Breast epithelium (tissue), 4 donors: ENCODE results near the gene RBAK. TPM values are rescaled to one million over a fixed set of nuclear protein-coding genes. Genes with fewer than 3 reads are reported as not detected.
"Not testable (repeated sequence)": the region's sequence is repeated elsewhere in the genome, so short reads cannot be mapped to it uniquely, and the experiment has no call there.

Source experiments
- DNase-seq, 2 donors: peaks; one replicate each; pipeline ENCODE4 v3.0.0-alpha.2; 2019; ENCODE audit warnings: low spot score in 2 of 2
- H3K27ac ChIP-seq, 2 donors: fragments of 200-600 bp; sonication (generic) in 1 of 2; one replicate each; pipeline ENCODE4 v1.5.1; 2016 to 2019; ENCODE audit warnings: mild to moderate bottlenecking in 1 of 2
- H3K27me3 ChIP-seq, 2 donors: fragments of 200-600 bp; sonication (generic) in 1 of 2; one replicate each; pipeline versions ENCODE4 v1.5.1 to v1.6.0; 2017 to 2019; ENCODE audit warnings: control low read depth in 1 of 2, mild to moderate bottlenecking in 1 of 2
- H3K36me3 ChIP-seq: fragments of 200-600 bp; one replicate; pipeline ENCODE4 v1.5.1; 2019
- H3K4me1 ChIP-seq, 2 donors: fragments of 200-600 bp; sonication (generic); one replicate each; pipeline ENCODE4 v1.5.1; 2016 to 2019; ENCODE audit warnings: control low read depth in 1 of 2
- H3K4me3 ChIP-seq, 3 donors: fragments of 200-600 bp; sonication (generic); 1 replicate in 2 of 3; 2 replicates in 1 of 3; pipeline ENCODE4 v1.5.1; 2016 to 2019; ENCODE audit warnings: mild to moderate bottlenecking in 3 of 3, moderate library complexity in 2 of 3
- H3K9me3 ChIP-seq, 2 donors: fragments of 200-600 bp; sonication (generic) in 1 of 2; one replicate each; pipeline ENCODE4 v1.5.1; 2016 to 2019; ENCODE audit warnings: control low read depth in 1 of 2
- CTCF ChIP-seq, 3 donors: fragments of 450-650 bp; IDR thresholded peaks; one replicate each; pipeline ENCODE4 v1.5.1; 2016 to 2017; ENCODE audit warnings: antibody characterized with exemption in 3 of 3, mild to moderate bottlenecking in 3 of 3, moderate library complexity in 3 of 3
- POLR2A ChIP-seq: fragments of 450-650 bp; IDR thresholded peaks from one replicate; pipeline ENCODE4 v1.6.1; 2016; ENCODE audit warnings: antibody characterized with exemption, mild to moderate bottlenecking, moderate library complexity
- POLR2AphosphoS5 ChIP-seq, 3 donors: sonication (generic); formaldehyde crosslinking; IDR thresholded peaks; one replicate each; pipeline ENCODE4 v1.6.1; 2017; ENCODE audit warnings: antibody characterized with exemption in 3 of 3
- intact Hi-C: fragments of 100-400 bp; cut with DNase I; formaldehyde crosslinking; loops from one replicate; pipeline ENCODE4 v1.15.1; 2023; ENCODE audit warnings: low total_unique reads
- total RNA-seq, 3 donors: library from RNA; depleted of rRNA; stranded (reverse); fragments of >200 nt; gene quantifications; one replicate each; pipeline ENCODE4 v1.1.0, GENCODE V29; 2016

Gene RBAK
- total RNA-seq, 3 donors from 2014 or later, result 10.2 to 17.0 (median 12.8) TPM

GRCh38 chr7:5020098-5020497 is 25.6 kb upstream of the RBAK start:
- no peak for TF ChIP-seq POLR2A
- no peak for TF ChIP-seq POLR2AphosphoS5 (IDR thresholded peaks at IDR 0.05)
- TF ChIP-seq CTCF (IDR thresholded peaks at IDR 0.05), result no peak
- H3K4me1 ChIP-seq, result no peaks in the 10 kb centered on the region
- H3K9me3 ChIP-seq, result peaks cover 0 to 3% of the 10 kb centered on the region in 2 donors
- no peaks in the 10 kb centered on the region for H3K27me3 ChIP-seq
- H3K27ac ChIP-seq, result no peak overlapping the region
- intact Hi-C loops, result no loop called here
- H3K4me3 ChIP-seq, result no peak overlapping the region
- no peak for DNase-seq
- H3K36me3 ChIP-seq, result no peaks in the 10 kb centered on the region

DNA sequence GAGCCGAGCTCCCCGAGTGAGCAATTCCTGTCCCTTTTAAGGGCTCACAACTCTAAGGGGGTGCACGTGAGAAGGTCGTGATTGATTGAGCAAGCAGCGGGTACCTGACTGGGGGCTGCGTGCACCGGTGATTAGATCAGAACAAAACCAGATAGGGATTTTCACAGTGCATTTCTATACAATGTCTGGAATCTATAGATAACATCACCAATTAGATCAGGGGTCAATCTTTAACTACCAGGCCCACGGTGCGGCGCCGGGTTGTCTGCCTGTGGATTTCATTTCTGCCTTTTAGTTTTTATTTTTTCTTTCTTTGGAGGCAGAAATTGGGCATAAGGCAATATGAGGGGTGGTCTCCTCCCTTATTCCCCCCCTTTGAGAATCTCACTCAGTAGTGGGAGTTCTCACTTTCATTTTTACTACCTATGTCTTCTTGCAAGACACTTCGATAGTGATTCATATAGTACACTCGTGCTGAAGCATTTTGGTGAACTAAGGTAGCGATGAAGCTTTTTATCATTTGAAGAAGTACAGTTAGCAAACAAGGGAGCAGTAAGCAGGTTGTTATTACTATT is 24.6 kb upstream of the RBAK start:
- H3K9me3 ChIP-seq, H3K27me3 ChIP-seq, H3K27ac ChIP-seq, H3K4me1 ChIP-seq, H3K4me3 ChIP-seq, H3K36me3 ChIP-seq, DNase-seq, intact Hi-C loops: not testable (repeated sequence)

DNA sequence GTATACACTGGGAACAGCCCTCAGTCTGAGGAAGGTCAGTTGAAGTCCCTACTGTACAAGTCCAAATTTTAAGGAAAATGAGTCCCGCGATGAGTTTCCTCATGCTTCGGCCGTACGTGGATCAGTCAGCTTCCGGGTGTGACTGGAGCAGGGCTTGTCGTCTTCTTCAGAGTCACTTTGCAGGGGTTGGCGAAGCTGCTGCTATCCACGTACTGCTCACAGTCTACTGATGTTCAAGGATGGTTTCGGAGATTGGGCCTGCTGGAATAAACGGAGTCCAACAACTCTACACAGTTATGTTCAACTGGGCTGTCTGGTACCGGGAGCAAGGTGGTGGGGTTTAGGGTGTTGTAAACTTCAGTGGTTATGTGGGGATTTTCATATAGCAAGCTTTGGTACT is 22.0 kb upstream of the RBAK start:
- H3K27ac ChIP-seq, H3K27me3 ChIP-seq, H3K36me3 ChIP-seq, H3K4me1 ChIP-seq, intact Hi-C loops, H3K4me3 ChIP-seq, DNase-seq, H3K9me3 ChIP-seq: not testable (repeated sequence)

DNA sequence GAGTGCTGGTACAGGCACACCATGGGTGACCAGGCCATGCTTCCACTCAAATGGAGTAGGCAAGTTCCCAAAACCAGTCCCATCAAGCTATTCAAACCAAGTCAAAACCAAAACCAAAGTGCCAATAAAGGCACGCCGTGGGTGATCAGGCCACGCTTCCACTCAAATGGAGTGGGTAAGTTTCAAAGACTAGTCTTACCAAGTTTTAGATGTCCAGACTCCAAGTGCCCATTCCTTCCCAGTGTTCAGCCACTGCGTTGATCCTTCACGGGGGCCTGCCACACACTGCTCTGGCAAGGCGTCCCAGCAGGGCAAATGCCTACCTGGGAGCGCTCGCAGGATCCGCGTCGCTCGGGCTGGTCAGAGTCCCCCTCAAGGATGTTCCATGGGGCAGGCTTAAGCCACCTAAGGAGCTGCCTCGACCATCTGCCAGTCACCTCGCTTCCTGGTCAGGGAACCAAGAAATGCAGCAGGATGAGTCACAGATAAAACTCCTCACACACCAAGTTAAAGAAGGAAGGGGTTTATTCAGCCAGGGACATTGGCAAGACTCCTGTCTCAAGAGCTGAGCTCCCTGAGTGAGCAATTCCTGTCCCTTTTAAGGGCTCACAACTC is 17.8 kb upstream of the RBAK start:
- H3K36me3 ChIP-seq, DNase-seq, H3K27me3 ChIP-seq, H3K27ac ChIP-seq, H3K4me1 ChIP-seq, H3K4me3 ChIP-seq, H3K9me3 ChIP-seq, intact Hi-C loops: not testable (repeated sequence)

DNA sequence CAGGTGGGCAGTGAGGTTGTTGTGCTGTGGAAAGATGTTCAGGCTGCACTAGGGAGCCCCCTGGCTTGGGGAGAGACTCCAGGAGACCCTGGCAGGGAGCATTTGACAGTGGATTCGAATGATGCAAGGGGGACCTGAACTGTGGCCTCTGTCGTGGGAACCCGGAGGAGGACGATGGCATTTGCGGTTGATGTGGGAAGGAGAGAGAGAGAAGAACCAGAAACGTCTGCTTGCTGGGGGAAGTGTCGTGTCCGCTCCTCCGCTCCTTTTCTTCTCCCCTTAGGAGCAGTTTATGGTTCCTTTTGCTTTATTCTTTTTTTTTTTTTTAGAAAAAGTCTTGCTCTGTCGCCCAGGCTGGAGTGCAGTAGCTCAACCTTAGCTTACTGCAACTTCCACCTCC is 12.5 kb upstream of the RBAK start:
- H3K27me3 ChIP-seq, DNase-seq, H3K4me1 ChIP-seq, H3K9me3 ChIP-seq, intact Hi-C loops, H3K27ac ChIP-seq, H3K4me3 ChIP-seq, H3K36me3 ChIP-seq: not testable (repeated sequence)

DNA sequence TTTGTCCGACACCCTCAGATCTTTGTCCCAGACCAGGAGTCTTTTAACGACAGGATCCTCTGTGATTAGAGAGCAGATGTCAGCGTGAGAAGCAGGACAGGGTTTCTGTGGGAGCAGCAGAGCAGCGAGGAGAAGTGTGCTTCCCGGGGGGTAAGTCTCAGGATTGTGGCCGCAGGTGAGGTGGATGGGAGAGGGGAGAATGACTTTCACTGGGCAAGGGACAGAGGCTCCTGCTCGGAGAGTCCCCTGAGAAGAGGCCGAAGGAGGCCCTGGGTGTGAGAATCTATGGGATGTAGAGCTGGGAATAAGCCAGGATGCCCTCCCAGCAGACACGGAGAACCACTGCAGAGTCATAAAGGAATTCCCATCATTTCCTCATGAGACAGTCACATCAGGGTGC is 10.4 kb upstream of the RBAK start:
- H3K9me3 ChIP-seq, result no peaks in the 10 kb centered on the region
- no peaks in the 10 kb centered on the region for H3K36me3 ChIP-seq
- H3K4me1 ChIP-seq, result no peaks in the 10 kb centered on the region
- DNase-seq, result no peak
- no peak for TF ChIP-seq POLR2A
- TF ChIP-seq CTCF (IDR thresholded peaks at IDR 0.05), result no peak
- no peak for TF ChIP-seq POLR2AphosphoS5 (IDR thresholded peaks at IDR 0.05)
- no peaks in the 10 kb centered on the region for H3K27me3 ChIP-seq
- H3K27ac ChIP-seq, result no peak overlapping the region
- no peak overlapping the region for H3K4me3 ChIP-seq
- intact Hi-C loops, result no loop called here

DNA sequence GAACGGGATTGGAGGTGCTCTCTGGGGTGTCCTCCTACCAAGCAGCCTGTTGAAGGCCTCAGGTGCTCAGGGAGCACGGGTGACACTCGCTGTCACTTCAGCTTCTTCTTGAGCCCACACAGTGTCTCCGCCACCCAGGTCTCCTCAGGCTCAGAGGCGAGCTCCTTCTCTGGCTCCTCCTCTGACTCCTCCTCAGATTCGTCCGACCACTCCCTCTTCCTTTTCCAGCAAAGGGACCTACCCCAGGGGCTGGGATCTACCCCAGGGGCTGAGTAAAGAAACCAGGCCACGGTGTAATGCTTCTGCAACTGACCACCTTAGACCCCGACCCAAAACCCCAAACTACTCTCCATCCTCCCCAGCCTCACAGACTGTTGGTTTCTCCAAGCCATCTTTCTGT is 9.2 kb upstream of the RBAK start:
- intact Hi-C loops, result no loop called here
- TF ChIP-seq CTCF (IDR thresholded peaks at IDR 0.05) (no peak), POLR2A (no peak), POLR2AphosphoS5 (IDR thresholded peaks at IDR 0.05) (no peak)
- no peaks in the 10 kb centered on the region for H3K4me1 ChIP-seq
- no peaks in the 10 kb centered on the region for H3K9me3 ChIP-seq
- no peak overlapping the region for H3K27ac ChIP-seq
- H3K27me3 ChIP-seq, result no peaks in the 10 kb centered on the region
- no peaks in the 10 kb centered on the region for H3K36me3 ChIP-seq
- DNase-seq, result no peak
- H3K4me3 ChIP-seq, result no peak overlapping the region
